ENCODE data around the gene CMTM4.

CMTM4 gene

GRCh38 chr16:66604376-66605176 is 92.0 kb downstream of the CMTM4 start, which contains the start of gene CMTM3:
Gene CMTM3, plus strand, starts transcription at chr16:66604704. Its CDS starts 102 bp downstream, at chr16:66604806.
- CTCF ChIA-PET = interaction anchor here (0.6 to 0.7 kb wide), 3 partner anchors 56 to 186 kb away, joined by 3 read pairs; no protein-coding TSS in a partner anchor
- POLR2A ChIA-PET (ENCODE audit: low non-redundant PET) = no interaction called here
- TF ChIP-seq CTCF (conservative IDR thresholded peaks at IDR 0.05; ENCODE audit: low read depth) = peak; percentile 81
- peak within 1 kb of the TSS; percentile 88 for H3K27ac ChIP-seq
- peak; percentile 41 for DNase-seq (ENCODE audit: low spot score)

GRCh38 chr16:66603537-66604375 is 92.8 kb downstream of the CMTM4 start:
- CTCF ChIA-PET = interaction anchor here (0.6 kb wide), 1 partner anchor 56 kb away, joined by 3 read pairs; no protein-coding TSS in a partner anchor
- POLR2A ChIA-PET (ENCODE audit: low non-redundant PET) = no interaction called here
- TF ChIP-seq CTCF (conservative IDR thresholded peaks at IDR 0.05; ENCODE audit: low read depth) = no peak
- H3K27ac ChIP-seq = peak overlapping the region; percentile 88
- DNase-seq (ENCODE audit: low spot score) = no peak

GRCh38 chr16:66601471-66601870 is 95.1 kb downstream of the CMTM4 start:
- DNase-seq (ENCODE audit: low spot score) = no peak
- ChIA-PET POLR2A (ENCODE audit: low non-redundant PET) (no interaction called here), CTCF (no interaction called here)

GRCh38 chr16:66600477-66600876 is 96.1 kb downstream of the CMTM4 start:
- ChIA-PET CTCF (interaction anchor here (0.6 to 0.7 kb wide), 2 partner anchors 61 to 189 kb away, joined by 3 to 4 read pairs; no protein-coding TSS in a partner anchor), POLR2A (ENCODE audit: low non-redundant PET) (no interaction called here)
- no peak for TF ChIP-seq CTCF (conservative IDR thresholded peaks at IDR 0.05; ENCODE audit: low read depth)
- H3K27ac ChIP-seq = no peak overlapping the region
- no peak for DNase-seq (ENCODE audit: low spot score)

More at GRCh38 chr16:66601471-66601870, 95.1 kb downstream of the CMTM4 start:
- no peak for TF ChIP-seq CTCF (conservative IDR thresholded peaks at IDR 0.05; ENCODE audit: low read depth)
- H3K27ac ChIP-seq = no peak overlapping the region

- ChIA-PET CTCF (interaction anchor here (0.7 kb wide), 1 partner anchor 9 kb away, joined by 8 read pairs; no protein-coding TSS in a partner anchor), POLR2A (ENCODE audit: low non-redundant PET) (no interaction called here)
- TF ChIP-seq CTCF (conservative IDR thresholded peaks at IDR 0.05; ENCODE audit: low read depth) = no peak
- no peak for DNase-seq (ENCODE audit: low spot score)
- no peak overlapping the region for H3K27ac ChIP-seq
Measured at GRCh38 chr16:66599726-66600125, 96.8 kb downstream of the CMTM4 start.

GRCh38 chr16:66598111-66598510 is 98.4 kb downstream of the CMTM4 start:
- DNase-seq (ENCODE audit: low spot score) = no peak
- ChIA-PET POLR2A (ENCODE audit: low non-redundant PET) (no interaction called here), CTCF (interaction anchor here (1.2 kb wide), 1 partner anchor 9 kb away, joined by 3 read pairs; no protein-coding TSS in a partner anchor)
- no peak overlapping the region for H3K27ac ChIP-seq
- TF ChIP-seq CTCF (conservative IDR thresholded peaks at IDR 0.05; ENCODE audit: low read depth) = no peak

Measured in RWPE1 (cell line).